Measurements from ENCODE around the gene EEF1AKMT3.
"Not testable (repeated sequence)": the region's sequence is repeated elsewhere in the genome, so short reads cannot be mapped to it uniquely, and the experiment has no call there.

Gene EEF1AKMT3

GRCh38 chr12:57795354-57795753, 22.9 kb downstream of the EEF1AKMT3 start:
- DNase-seq = no peak

- DNase-seq = no peak
Measured at GRCh38 chr12:57796996-57797395, 24.6 kb downstream of the EEF1AKMT3 start.

DNA sequence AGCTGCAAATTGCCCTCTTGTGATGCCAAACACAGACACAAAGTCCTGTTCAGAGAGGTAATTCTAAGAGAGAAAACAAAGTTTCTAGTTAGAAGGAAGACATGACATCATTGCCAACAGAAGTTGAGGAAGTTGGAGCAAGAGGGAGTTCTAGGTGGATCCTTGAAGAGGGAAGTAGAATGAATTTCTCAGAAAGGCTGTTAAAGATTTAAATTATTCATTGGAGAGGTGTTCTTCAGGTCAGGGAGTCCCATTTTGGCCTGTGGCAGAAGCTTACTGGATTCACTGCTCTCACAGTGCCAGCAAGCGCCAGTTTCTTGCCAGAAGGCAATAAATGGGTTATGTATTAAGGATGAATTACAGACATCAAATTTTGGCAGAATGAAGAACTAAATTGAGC, 25.5 kb downstream of the EEF1AKMT3 start:
- no peak for DNase-seq

DNA sequence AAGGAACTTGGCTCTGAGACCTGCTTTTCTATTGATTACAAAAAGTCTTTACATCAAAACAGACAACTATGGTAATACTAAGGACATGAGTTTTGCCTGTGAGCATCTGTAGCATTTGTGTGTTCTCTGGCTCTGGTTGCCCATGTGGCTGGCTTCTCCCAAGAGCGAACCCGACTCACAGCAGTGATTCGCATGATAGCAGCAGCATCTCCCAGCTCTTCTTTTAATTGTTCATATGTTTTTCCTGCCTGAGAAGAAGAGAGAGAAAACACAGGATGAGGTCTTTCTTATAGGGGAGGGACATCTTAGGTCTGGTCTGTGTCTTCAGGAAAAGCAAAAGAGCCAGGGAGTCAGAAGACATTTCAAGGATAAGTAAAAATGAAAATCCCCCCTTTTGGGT, 28.6 kb downstream of the EEF1AKMT3 start:
- no peak for DNase-seq

DNA sequence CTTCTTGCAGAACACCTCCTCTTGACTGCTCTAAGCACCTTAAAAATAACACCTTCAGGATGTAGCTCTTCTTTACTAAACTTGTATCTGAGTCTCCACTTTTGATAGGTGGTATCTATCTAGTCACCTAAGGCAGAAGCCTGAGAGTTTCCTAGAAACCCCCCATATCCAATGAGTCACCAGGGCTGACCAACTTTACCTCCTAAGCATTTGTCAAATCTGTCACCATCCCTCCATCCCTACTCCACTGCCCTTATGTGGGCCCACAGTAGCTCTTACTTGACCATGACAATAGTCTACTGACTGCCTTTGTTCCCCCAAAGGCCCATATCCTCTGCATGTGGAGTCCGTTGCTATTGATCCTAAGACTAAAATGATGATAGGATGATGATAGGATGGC, 30.2 kb downstream of the EEF1AKMT3 start:
- peak; percentile 22 for DNase-seq

DNA sequence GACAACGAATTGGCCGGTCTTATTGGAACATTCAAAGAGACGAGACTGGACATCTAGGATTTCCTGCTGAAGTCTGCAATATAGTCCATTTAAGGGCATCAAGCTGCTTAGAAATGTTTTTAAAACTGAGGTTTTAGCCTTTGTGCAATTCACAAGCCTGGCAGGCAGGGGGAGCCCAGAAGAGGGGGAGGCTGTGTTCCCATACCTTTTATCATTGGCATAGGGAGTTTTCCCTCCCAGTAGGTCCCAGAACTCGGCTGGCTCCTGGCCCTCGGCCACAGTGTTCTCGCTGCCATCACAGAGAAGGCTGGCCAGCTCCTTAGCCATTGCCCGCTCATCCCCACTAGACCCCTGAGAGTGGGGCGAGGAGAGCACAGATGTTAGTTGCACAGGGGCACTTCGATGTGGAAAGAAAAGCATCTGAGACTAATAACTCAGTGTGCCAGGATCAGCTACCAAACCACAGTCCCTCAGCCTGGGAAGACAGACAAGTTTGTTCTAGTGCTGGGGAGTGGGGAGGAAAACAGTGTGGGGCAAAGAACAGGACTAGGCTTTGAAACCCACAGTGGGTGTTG, 31.0 kb downstream of the EEF1AKMT3 start:
- DNase-seq = peak; percentile 79

- DNase-seq = no peak
Measured at GRCh38 chr12:57806677-57807076, 34.3 kb downstream of the EEF1AKMT3 start.

- no peak for DNase-seq
Measured at GRCh38 chr12:57807285-57807684, 34.9 kb downstream of the EEF1AKMT3 start.

DNA sequence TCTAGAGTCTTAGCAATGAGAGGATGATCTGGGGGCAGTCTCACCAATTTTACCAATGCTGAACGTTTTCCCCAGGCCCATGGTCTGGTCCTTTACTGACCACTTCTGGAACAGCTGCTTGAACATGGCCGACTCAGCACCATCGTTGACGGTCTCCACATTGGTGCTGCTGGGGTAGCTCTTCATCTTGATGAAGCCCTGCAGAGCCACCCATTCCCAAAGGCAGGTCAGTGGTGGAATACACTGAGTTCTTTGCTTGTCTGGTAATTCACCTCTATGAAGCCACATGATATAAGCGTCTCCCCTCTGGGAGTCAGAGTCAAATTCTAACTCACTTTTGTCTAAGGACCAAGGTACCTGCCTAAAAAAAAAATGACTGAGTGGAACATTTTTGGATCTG, 35.9 kb downstream of the EEF1AKMT3 start:
- DNase-seq = no peak

GRCh38 chr12:57809425-57809824, 37.0 kb downstream of the EEF1AKMT3 start:
- no peak for DNase-seq

DNA sequence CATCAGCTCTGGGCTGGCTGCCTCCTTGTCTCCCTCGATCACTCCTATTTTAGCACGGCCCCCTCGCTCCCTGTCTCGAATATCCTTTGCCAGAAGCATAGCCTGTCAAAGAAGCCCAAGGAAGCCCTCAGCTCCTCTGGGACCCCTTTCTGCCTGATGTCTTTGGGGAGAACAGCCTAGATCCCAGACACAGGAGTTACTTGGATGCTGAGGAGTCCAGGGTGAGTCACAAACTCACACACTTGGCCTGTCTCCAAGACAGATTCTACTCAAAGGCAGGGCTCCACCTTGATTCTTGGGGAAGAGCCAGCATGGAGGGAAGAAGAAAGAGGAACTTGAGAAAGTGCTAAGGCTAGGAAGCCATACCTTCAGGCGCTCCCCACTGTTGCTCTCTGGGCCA, 38.0 kb downstream of the EEF1AKMT3 start:
- no peak for DNase-seq

DNA sequence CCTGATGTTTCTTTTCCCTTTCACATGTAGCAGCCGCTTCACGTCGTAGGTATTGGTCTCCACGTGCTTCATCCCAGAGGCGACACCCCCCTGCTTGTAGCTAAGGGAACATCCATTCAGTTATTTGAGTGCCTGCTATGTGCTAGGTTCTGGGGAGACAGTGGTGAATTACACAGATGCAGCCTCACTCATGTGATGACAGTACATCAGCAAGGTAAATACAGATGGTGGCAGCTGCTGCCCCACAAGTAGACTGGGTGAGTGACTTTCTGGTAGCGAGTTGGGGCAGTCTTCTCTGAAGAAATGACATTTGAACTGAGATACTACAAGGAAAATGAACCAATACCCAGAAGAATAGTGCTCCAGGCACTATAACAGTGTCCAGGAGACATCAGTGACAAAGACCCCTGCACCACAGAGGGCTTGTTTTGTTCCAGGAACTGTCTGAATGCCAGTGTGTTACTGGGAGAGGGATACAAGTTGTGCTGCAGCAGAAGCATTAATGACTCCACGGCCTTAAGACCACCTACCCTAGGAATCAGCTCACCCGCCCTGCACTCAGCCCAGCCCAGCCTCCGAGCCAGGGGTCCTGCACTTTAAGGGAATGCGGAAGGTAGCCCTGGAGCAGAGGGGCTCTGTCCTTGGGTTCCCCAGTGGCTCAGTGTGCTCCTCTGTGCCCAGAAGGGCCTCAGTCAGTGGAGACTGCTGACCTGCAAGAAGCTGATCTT, 38.8 kb downstream of the EEF1AKMT3 start:
- DNase-seq = peak; percentile 53

DNA sequence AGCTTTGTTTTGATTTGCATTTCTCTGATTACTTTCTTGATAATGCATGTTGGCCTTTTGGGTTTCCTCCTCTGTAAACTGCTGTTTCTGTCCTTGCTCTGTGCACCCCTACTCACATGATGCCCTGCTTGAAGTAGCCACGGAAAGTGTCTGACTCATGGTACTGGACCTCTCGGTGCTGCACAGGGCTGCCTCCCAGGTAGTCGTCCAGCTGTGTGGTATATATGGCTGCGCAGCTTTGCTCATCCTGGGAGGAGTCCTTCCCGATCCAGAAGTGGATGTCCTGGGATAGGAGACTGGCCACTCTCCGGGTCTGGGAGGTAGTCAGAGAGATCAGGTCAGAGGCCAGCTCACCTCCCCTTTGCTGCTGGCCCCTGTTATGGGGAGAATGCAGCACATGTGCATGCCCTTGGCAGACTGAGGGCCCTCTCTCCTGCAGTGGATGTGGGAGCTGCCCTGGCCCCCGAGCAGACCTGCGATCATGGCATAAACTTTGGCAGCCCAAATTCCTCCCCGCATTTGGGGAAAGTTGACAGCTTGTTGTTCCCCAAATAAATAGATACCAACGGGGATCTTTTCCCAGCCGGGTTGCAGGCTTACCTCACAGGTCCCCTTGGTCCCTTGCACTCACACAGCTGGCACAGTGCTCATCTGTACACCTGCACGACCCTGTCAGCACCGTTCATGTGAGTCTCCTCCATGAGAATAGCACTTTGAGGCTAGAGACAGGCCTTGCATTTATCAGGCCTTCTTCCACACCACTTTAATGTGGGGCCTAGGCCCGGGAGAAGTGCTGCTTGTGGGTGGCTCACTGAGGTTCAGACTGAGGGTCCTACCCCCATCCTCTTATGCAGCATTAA, 40.9 kb downstream of the EEF1AKMT3 start:
- DNase-seq = no peak

- DNase-seq = no peak
Measured at GRCh38 chr12:57813971-57814772, 41.8 kb downstream of the EEF1AKMT3 start.

- peak; percentile 79 for DNase-seq
Measured at GRCh38 chr12:57815177-57816000, 43.0 kb downstream of the EEF1AKMT3 start.

DNA sequence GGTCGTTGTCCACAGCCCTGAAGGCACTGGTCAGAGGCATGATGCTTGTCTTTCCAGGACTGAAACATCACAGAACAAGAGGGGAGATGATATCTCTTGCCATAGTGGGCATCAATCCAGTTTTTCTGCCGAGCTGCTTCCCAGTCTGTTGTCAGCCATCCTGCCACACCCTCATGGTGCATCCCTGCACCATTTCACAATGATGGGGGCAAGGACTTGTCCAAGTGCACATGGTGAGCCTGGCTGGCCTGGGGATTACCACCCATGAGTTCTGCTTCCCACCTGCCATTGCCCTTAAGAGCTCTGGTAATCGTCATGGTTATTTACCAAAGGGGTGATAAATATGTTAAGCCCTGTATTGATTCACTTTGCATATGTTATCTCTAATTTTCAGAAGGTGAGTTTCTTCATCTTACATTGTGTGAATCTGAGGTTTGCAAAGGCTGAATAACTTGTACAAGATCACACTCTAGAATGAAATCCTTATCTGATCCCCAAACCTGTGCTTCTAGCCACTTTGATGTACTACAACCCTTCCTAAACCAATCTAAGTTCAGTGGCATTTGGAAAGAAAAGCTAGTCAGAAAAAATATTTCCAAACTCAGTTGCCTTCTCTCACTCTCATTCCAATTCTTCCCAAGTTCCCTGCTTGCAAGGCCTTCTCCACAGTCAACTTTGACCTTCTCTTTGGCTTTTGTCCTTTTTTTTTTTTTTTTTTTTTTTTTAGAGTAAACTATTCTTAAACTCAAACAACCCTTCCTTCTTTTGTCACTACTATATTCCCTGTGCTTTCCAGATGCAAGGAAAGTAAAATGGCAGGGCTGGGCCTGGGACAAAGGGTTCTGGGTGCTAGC, 43.8 kb downstream of the EEF1AKMT3 start:
- DNase-seq = no peak

- DNase-seq = no peak
Measured at GRCh38 chr12:57816855-57817151, 44.4 kb downstream of the EEF1AKMT3 start.

DNA sequence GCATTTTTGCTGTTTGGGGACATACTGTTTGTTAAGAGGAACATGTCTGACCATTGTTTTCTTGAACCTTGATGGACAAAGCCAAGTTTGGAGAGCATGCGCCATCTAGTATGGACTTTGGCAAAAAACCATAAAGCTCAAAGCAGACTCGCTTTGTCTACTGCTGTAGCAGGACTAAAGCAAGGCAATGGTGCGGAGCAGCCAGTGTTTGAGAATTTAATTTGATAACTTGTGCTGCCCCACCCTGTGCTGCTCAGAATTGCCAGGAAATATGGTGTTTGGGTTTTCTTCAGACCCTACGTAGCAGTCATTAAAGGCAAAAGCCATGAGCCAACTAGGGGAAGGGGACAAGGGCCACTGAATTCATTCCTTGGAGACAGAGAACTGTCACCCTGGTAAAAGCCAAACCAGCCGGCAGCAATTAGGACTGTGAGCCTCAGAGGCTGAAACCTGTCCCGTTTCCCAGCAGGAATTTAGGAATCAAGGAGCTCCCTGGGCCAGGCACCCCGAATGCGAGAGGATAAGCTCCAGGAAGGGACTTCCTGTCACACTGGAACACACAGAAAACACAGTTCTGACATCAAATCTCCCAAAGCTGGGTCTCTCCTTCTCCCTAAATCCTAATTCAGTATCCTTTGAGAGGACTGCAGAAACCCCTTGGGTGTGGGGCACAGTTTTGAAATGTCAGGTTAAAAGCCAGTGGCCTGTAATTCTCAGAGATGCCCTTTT, 45.0 kb downstream of the EEF1AKMT3 start:
- no peak for DNase-seq

- not testable (repeated sequence) for DNase-seq
Measured at GRCh38 chr12:57817990-57818331, 45.5 kb downstream of the EEF1AKMT3 start.

- DNase-seq = not testable (repeated sequence)
Measured at GRCh38 chr12:57820119-57820518, 47.7 kb downstream of the EEF1AKMT3 start.

- not testable (repeated sequence) for DNase-seq
Measured at GRCh38 chr12:57821015-57821414, 48.6 kb downstream of the EEF1AKMT3 start.

Measured in islet precursor cell (in vitro differentiated cells).